Measurements from ENCODE around the gene HSD17B2.

Gene HSD17B2

GRCh38 chr16:82050506-82050905 is 15.5 kb downstream of the HSD17B2 start:
- DNase-seq (ENCODE audit: low read depth) = no peak

GRCh38 chr16:82050909-82051357 is 15.9 kb downstream of the HSD17B2 start:
- DNase-seq (ENCODE audit: low read depth) = no peak

- no peak for DNase-seq (ENCODE audit: low read depth)
Measured at GRCh38 chr16:82051656-82052055, 16.6 kb downstream of the HSD17B2 start.

GRCh38 chr16:82055117-82055516 is 20.1 kb downstream of the HSD17B2 start:
- DNase-seq (ENCODE audit: low read depth) = no peak

- no peak for DNase-seq (ENCODE audit: low read depth)
Measured at GRCh38 chr16:82055728-82056549, 20.9 kb downstream of the HSD17B2 start.

GRCh38 chr16:82056550-82056896 is 21.5 kb downstream of the HSD17B2 start:
- DNase-seq (ENCODE audit: low read depth) = no peak

GRCh38 chr16:82059161-82059982 is 24.3 kb downstream of the HSD17B2 start:
- no peak for DNase-seq (ENCODE audit: low read depth)

- no peak for DNase-seq (ENCODE audit: low read depth)
Measured at GRCh38 chr16:82059983-82060421, 24.9 kb downstream of the HSD17B2 start.

- DNase-seq (ENCODE audit: low read depth) = no peak
Measured at GRCh38 chr16:82061861-82062525, 26.9 kb downstream of the HSD17B2 start.

GRCh38 chr16:82062645-82063058 is 27.6 kb downstream of the HSD17B2 start:
- DNase-seq (ENCODE audit: low read depth) = peak; percentile 78

GRCh38 chr16:82063456-82064082 is 28.5 kb downstream of the HSD17B2 start:
- DNase-seq (ENCODE audit: low read depth) = no peak

GRCh38 chr16:82067042-82067803 is 32.2 kb downstream of the HSD17B2 start:
- no peak for DNase-seq (ENCODE audit: low read depth)

- DNase-seq (ENCODE audit: low read depth) = no peak
Measured at GRCh38 chr16:82067804-82068325, 32.8 kb downstream of the HSD17B2 start.

GRCh38 chr16:82070656-82071369 is 35.8 kb downstream of the HSD17B2 start:
- no peak for DNase-seq (ENCODE audit: low read depth)

- DNase-seq (ENCODE audit: low read depth) = no peak
Measured at GRCh38 chr16:82071421-82071820, 36.4 kb downstream of the HSD17B2 start.

GRCh38 chr16:82072313-82072712 is 37.3 kb downstream of the HSD17B2 start:
- no peak for DNase-seq (ENCODE audit: low read depth)

- DNase-seq (ENCODE audit: low read depth) = no peak
Measured at GRCh38 chr16:82074019-82074558, 39.0 kb downstream of the HSD17B2 start.

GRCh38 chr16:82078125-82078524 is 43.1 kb downstream of the HSD17B2 start:
- no peak for DNase-seq (ENCODE audit: low read depth)

- no peak for DNase-seq (ENCODE audit: low read depth)
Measured at GRCh38 chr16:82079892-82080291, 44.8 kb downstream of the HSD17B2 start.

GRCh38 chr16:82081264-82081663 is 46.2 kb downstream of the HSD17B2 start:
- no peak for DNase-seq (ENCODE audit: low read depth)

Data from GM04504 (cell line).